SK-N-SH treated with all-trans-retinoic acid at 6 μM for 48 hours (cell line): Measurements from ENCODE around the gene WDR46.

Experiments
- ATAC-seq: fragments of 200-7000 bp; cut with Tn5 transposase; 3 replicates; pipeline ENCODE4 v1.9.1; 2020; ENCODE audit warnings: mild to moderate bottlenecking, moderate library complexity
- ARNTL ChIP-seq: fragments of 450-650 bp; formaldehyde crosslinking; IDR thresholded peaks from 2 replicates; pipeline ENCODE4 v1.5.0; 2020; ENCODE audit warnings: low read depth, mild to moderate bottlenecking, moderate library complexity, borderline replicate concordance
- CREB5 ChIP-seq: fragments of 250-450 bp; sonication (Bioruptor Pico); IDR thresholded peaks from 2 replicates; pipeline ENCODE4 v1.5.1; 2020; ENCODE audit warnings: low read depth, mild to moderate bottlenecking, moderate library complexity
- CSDC2 ChIP-seq: fragments of 250-450 bp; sonication (Bioruptor Pico); IDR thresholded peaks from 2 replicates; pipeline ENCODE4 v1.5.0; 2020; ENCODE audit warnings: mild to moderate bottlenecking, moderate library complexity
- ESRRG ChIP-seq: fragments of 250-450 bp; sonication (Bioruptor Pico); IDR thresholded peaks from 2 replicates; pipeline ENCODE4 v1.6.1; 2021; ENCODE audit warnings: mild to moderate bottlenecking
- GLIS3 ChIP-seq: fragments of 250-450 bp; sonication (Bioruptor Pico); IDR thresholded peaks from 2 replicates; pipeline ENCODE4 v1.5.0; 2020; ENCODE audit warnings: mild to moderate bottlenecking, moderate library complexity
- ISL1 ChIP-seq: fragments of 250-450 bp; sonication (Bioruptor Pico); IDR thresholded peaks from 2 replicates; pipeline ENCODE4 v2.1.2; 2022; ENCODE audit warnings: mild to moderate bottlenecking, moderate library complexity
- PPARA ChIP-seq: fragments of 250-450 bp; sonication (Bioruptor Pico); IDR thresholded peaks from 2 replicates; pipeline ENCODE4 v1.5.0; 2020; ENCODE audit warnings: mild to moderate bottlenecking, borderline replicate concordance
- RARB ChIP-seq: fragments of 250-450 bp; sonication (Bioruptor Pico); IDR thresholded peaks from 2 replicates; pipeline ENCODE4 v1.8.0; 2021; ENCODE audit warnings: mild to moderate bottlenecking, moderate library complexity
- SNAI2 ChIP-seq: fragments of 250-450 bp; sonication (Bioruptor Pico); IDR thresholded peaks from 2 replicates; pipeline ENCODE4 v1.5.0; 2020; ENCODE audit warnings: mild to moderate bottlenecking, moderate library complexity
- TCF4 ChIP-seq: fragments of 250-450 bp; sonication (Bioruptor Pico); IDR thresholded peaks from 2 replicates; pipeline ENCODE4 v1.8.0; 2021; ENCODE audit warnings: mild to moderate bottlenecking, moderate library complexity, borderline replicate concordance
- ZC3H10 ChIP-seq: fragments of 250-450 bp; sonication (Bioruptor Pico); IDR thresholded peaks from 2 replicates; pipeline ENCODE4 v1.5.1; 2021; ENCODE audit warnings: mild to moderate bottlenecking, moderate library complexity
- ZFP3 ChIP-seq: fragments of 250-450 bp; sonication (Bioruptor Pico); IDR thresholded peaks from 2 replicates; pipeline ENCODE4 v1.5.0; 2020; ENCODE audit warnings: mild to moderate bottlenecking, moderate library complexity
- ZFP30 ChIP-seq: fragments of 450-650 bp; formaldehyde crosslinking; IDR thresholded peaks from 2 replicates; pipeline ENCODE4 v1.5.0; 2022; ENCODE audit warnings: mild to moderate bottlenecking, moderate library complexity
- ZNF565 ChIP-seq: fragments of 450-650 bp; formaldehyde crosslinking; conservative IDR thresholded peaks from 2 replicates; pipeline ENCODE4 v1.5.0; 2020; ENCODE audit warnings: low read depth, mild to moderate bottlenecking, moderate library complexity
- ZNF70 ChIP-seq: fragments of 450-650 bp; formaldehyde crosslinking; IDR thresholded peaks from 2 replicates; pipeline ENCODE4 v1.5.0; 2020; ENCODE audit warnings: mild to moderate bottlenecking, moderate library complexity
- TF ChIP-seq, protein P1 (sequence below): fragments of 250-450 bp; sonication (Bioruptor Pico); IDR thresholded peaks from 2 replicates; pipeline ENCODE4 v1.5.1; 2021; ENCODE audit warnings: mild to moderate bottlenecking, moderate library complexity
- TF ChIP-seq, protein P2 (sequence below): fragments of 250-450 bp; sonication (Bioruptor Pico); IDR thresholded peaks from 2 replicates; pipeline ENCODE4 v1.5.0; 2020; ENCODE audit warnings: mild to moderate bottlenecking, moderate library complexity
- TF ChIP-seq, protein P3 (sequence below): fragments of 250-450 bp; sonication (Bioruptor Pico); IDR thresholded peaks from 2 replicates; pipeline ENCODE4 v1.8.0; 2021; ENCODE audit warnings: low read depth, mild to moderate bottlenecking, moderate library complexity, borderline replicate concordance

The WDR46 gene, protein sequence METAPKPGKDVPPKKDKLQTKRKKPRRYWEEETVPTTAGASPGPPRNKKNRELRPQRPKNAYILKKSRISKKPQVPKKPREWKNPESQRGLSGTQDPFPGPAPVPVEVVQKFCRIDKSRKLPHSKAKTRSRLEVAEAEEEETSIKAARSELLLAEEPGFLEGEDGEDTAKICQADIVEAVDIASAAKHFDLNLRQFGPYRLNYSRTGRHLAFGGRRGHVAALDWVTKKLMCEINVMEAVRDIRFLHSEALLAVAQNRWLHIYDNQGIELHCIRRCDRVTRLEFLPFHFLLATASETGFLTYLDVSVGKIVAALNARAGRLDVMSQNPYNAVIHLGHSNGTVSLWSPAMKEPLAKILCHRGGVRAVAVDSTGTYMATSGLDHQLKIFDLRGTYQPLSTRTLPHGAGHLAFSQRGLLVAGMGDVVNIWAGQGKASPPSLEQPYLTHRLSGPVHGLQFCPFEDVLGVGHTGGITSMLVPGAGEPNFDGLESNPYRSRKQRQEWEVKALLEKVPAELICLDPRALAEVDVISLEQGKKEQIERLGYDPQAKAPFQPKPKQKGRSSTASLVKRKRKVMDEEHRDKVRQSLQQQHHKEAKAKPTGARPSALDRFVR

GRCh38 chr6:33288921-33289783 is at the start of gene WDR46, which contains the start of gene PFDN6:
Gene WDR46, minus strand, starts transcription at chr6:33289239. Its CDS starts 69 bp downstream, at chr6:33289170.
Gene PFDN6, plus strand, starts transcription at chr6:33289601. Its CDS starts 256 bp downstream, at chr6:33289857.
- TF ChIP-seq ESRRG = no peak
- TF ChIP-seq GLIS3 (CRISPR knock-in tag) = no peak
- no peak for TF ChIP-seq CREB5 (CRISPR knock-in tag)
- peak; percentile 68; the same call in 1 of the 2 replicates for TF ChIP-seq PPARA
- no peak for TF ChIP-seq ZFP3
- ATAC-seq = peak; percentile 96

DNA sequence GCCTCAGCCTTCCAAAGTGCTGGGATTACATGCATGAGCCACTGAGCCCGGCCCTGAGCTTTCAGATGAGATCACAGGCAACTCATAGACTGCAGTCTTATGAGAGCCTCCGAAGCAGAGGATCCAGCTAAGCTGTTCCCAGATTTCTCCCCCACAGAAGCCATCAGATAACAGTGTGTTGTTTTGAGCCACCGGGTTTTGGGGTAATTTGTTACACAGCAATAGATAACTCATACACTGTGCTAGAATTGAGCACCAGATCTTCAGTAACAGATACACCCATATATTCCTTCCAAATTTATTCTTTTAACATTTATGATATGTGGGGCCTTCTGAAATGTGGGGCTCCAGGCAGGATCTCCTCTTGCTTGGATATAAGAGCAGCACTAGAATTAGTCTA is 47.5 kb upstream of the WDR46 start:
- no peak for ATAC-seq
- TF ChIP-seq ARNTL (CRISPR knock-in tag) = no peak

GRCh38 chr6:33335916-33336315 is 46.9 kb upstream of the WDR46 start:
- ATAC-seq = no peak
- TF ChIP-seq ZNF70 (CRISPR knock-in tag) = no peak
- TF ChIP-seq, protein P1, sequence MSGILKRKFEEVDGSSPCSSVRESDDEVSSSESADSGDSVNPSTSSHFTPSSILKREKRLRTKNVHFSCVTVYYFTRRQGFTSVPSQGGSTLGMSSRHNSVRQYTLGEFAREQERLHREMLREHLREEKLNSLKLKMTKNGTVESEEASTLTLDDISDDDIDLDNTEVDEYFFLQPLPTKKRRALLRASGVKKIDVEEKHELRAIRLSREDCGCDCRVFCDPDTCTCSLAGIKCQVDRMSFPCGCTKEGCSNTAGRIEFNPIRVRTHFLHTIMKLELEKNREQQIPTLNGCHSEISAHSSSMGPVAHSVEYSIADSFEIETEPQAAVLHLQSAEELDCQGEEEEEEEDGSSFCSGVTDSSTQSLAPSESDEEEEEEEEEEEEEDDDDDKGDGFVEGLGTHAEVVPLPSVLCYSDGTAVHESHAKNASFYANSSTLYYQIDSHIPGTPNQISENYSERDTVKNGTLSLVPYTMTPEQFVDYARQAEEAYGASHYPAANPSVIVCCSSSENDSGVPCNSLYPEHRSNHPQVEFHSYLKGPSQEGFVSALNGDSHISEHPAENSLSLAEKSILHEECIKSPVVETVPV (CRISPR knock-in tag) = no peak
- no peak for TF ChIP-seq ESRRG
- no peak for TF ChIP-seq PPARA
- no peak for TF ChIP-seq ZFP30
- no peak for TF ChIP-seq TCF4 (CRISPR knock-in tag)
- TF ChIP-seq, protein P2, sequence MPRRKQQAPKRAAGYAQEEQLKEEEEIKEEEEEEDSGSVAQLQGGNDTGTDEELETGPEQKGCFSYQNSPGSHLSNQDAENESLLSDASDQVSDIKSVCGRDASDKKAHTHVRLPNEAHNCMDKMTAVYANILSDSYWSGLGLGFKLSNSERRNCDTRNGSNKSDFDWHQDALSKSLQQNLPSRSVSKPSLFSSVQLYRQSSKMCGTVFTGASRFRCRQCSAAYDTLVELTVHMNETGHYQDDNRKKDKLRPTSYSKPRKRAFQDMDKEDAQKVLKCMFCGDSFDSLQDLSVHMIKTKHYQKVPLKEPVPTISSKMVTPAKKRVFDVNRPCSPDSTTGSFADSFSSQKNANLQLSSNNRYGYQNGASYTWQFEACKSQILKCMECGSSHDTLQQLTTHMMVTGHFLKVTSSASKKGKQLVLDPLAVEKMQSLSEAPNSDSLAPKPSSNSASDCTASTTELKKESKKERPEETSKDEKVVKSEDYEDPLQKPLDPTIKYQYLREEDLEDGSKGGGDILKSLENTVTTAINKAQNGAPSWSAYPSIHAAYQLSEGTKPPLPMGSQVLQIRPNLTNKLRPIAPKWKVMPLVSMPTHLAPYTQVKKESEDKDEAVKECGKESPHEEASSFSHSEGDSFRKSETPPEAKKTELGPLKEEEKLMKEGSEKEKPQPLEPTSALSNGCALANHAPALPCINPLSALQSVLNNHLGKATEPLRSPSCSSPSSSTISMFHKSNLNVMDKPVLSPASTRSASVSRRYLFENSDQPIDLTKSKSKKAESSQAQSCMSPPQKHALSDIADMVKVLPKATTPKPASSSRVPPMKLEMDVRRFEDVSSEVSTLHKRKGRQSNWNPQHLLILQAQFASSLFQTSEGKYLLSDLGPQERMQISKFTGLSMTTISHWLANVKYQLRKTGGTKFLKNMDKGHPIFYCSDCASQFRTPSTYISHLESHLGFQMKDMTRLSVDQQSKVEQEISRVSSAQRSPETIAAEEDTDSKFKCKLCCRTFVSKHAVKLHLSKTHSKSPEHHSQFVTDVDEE (CRISPR knock-in tag) = no peak
- no peak for TF ChIP-seq ZNF565 (CRISPR knock-in tag)
- TF ChIP-seq ARNTL (CRISPR knock-in tag) = no peak
- TF ChIP-seq SNAI2 (CRISPR knock-in tag) = no peak
- no peak for TF ChIP-seq ISL1
- TF ChIP-seq RARB = no peak
- no peak for TF ChIP-seq CSDC2
- TF ChIP-seq ZC3H10 (CRISPR knock-in tag) = no peak
- no peak for TF ChIP-seq CREB5 (CRISPR knock-in tag)

- no peak for ATAC-seq
- TF ChIP-seq, protein P3, sequence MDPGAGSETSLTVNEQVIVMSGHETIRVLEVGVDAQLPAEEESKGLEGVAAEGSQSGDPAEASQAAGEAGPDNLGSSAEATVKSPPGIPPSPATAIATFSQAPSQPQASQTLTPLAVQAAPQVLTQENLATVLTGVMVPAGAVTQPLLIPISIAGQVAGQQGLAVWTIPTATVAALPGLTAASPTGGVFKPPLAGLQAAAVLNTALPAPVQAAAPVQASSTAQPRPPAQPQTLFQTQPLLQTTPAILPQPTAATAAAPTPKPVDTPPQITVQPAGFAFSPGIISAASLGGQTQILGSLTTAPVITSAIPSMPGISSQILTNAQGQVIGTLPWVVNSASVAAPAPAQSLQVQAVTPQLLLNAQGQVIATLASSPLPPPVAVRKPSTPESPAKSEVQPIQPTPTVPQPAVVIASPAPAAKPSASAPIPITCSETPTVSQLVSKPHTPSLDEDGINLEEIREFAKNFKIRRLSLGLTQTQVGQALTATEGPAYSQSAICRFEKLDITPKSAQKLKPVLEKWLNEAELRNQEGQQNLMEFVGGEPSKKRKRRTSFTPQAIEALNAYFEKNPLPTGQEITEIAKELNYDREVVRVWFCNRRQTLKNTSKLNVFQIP (CRISPR knock-in tag) = no peak
- TF ChIP-seq CREB5 (CRISPR knock-in tag) = no peak
- TF ChIP-seq ZFP30 = no peak
- TF ChIP-seq ZNF565 (CRISPR knock-in tag) = no peak
Observed at GRCh38 chr6:33333666-33334065, 44.6 kb upstream of the WDR46 start.
